Pancreas (tissue), 10 donors: ENCODE measurements around the gene TNFAIP2. TPM values are rescaled to one million over a fixed set of nuclear protein-coding genes. Genes with fewer than 3 reads are reported as not detected.
"Not testable (repeated sequence)": the region's sequence is repeated elsewhere in the genome, so short reads cannot be mapped to it uniquely, and the experiment has no call there.

Experiments used
- ATAC-seq, 4 donors: fragments of 200-7000 bp; cut with Tn5 transposase; one replicate each; pipeline versions ENCODE4 v1.8.0 to v1.9.1; 2020; ENCODE audit warnings: mild to moderate bottlenecking in 4 of 4, moderate library complexity in 4 of 4
- DNase-seq, 6 donors: peaks; one replicate each; pipeline ENCODE4 v3.0.0-alpha.2; 2020
- FAIRE-seq: peaks from 2 replicates; lab custom pipeline; 2012; peaks lifted over from hg19 to GRCh38; lab: Jason Lieb, UNC
- H3K27ac ChIP-seq, 4 donors: fragments of 200-600 bp; sonication (generic); 1 replicate in 3 of 4; 2 replicates in 1 of 4; pipeline versions ENCODE4 v1.5.0 to v1.8.0; 2020
- H3K27me3 ChIP-seq, 4 donors: fragments of 200-600 bp; one replicate each; pipeline ENCODE4 v1.8.0; 2021
- H3K36me3 ChIP-seq, 3 donors: fragments of 200-600 bp; sonication (generic) in 1 of 3; one replicate each; pipeline versions ENCODE4 v1.5.0 to v1.8.0; 2020 to 2021
- H3K4me1 ChIP-seq, 3 donors: fragments of 200-600 bp; one replicate each; pipeline ENCODE4 v1.8.0; 2021
- H3K4me3 ChIP-seq, 4 donors: fragments of 200-600 bp; sonication (generic) in 2 of 4; one replicate each; pipeline versions ENCODE4 v1.5.0 to v1.8.0; 2020 to 2021
- H3K9me3 ChIP-seq, 4 donors: fragments of 200-600 bp; one replicate each; pipeline ENCODE4 v1.8.0; 2021
- CTCF ChIP-seq, 4 donors: fragments of 200-600 bp; sonication (generic) in 3 of 4; IDR thresholded peaks; one replicate each; pipeline versions ENCODE4 v1.5.0 to v1.8.0; 2021; ENCODE audit warnings: antibody characterized with exemption in 4 of 4
- WGBS, 2 donors: extraction: QIAGEN DNeasy Blood & Tissue Kit; methylation state at CpG; one replicate each; pipeline ENCODE4 v1.1.7; 2013; 5-methylcytosine and 5-hydroxymethylcytosine counted together
- intact Hi-C, 3 donors: fragments of 100-400 bp; cut with DNase I; formaldehyde crosslinking; loops; one replicate each; pipeline versions ENCODE4 v1.11.1 to v1.14.2; 2022
- polyA plus RNA-seq, 2 donors: library from polyadenylated mRNA; stranded (reverse); fragments of 200-250 nt; gene quantifications; one replicate each; pipeline ENCODE4 v1.2.3, GENCODE V29; 2013
- total RNA-seq, 6 donors: library from RNA; stranded (reverse); fragmentation: NEBNext Ultra II Directional in 4 of 6; extraction: Animal tissue kit (Norgen Biotek cat#: 25700) in 4 of 6; gene quantifications; one replicate each; pipeline versions ENCODE4 v1.2.1 to v1.2.4, GENCODE V29; 2021 to 2023
- donor health status: healthy with polysubstance abuse.
- donor health status: DM: no; HTN: no; CAD: no; lungs with moderate emphysema.
- donor health status: DM: no; HTN: no; CAD: no.
- donor health status: control.
- donor health status: control.
- donor health status: Bipolar disorder and iron deficiency.
- donor health status: DM: yes; HTN: yes; CAD: no.
- donor health status: DM: no; HTN: no; CAD: no.
- donor health status: DM: no; HTN: no; CAD: no.
- donor health status: DM: yes; HTN: yes; CAD: no.

The TNFAIP2 gene
- total and polyA plus RNA-seq, 8 donors = 7.0 to 288 (median 50.6) TPM

- H3K27me3 ChIP-seq = no peaks in the 10 kb centered on the region
- no peaks in the 10 kb centered on the region for H3K9me3 ChIP-seq
- intact Hi-C loops = no loop called here
- no peak for TF ChIP-seq CTCF (IDR thresholded peaks at IDR 0.05)
- H3K4me3 ChIP-seq = no peak overlapping the region
- no peak overlapping the region for H3K27ac ChIP-seq
- no peak for FAIRE-seq
- no peaks in the 10 kb centered on the region for H3K4me1 ChIP-seq
- peak in 2 of 4 donors; percentile 17 to 72 for ATAC-seq
- WGBS, 2 donors = 49 to 50% methylated on average over 15 of the region's 15 CpGs
- no peaks in the 10 kb centered on the region for H3K36me3 ChIP-seq
- no peak for DNase-seq
Observed at GRCh38 chr14:103151270-103151945, 28.1 kb downstream of the TNFAIP2 start.

GRCh38 chr14:103155010-103155409 lies 31.7 kb downstream of the TNFAIP2 start:
- DNase-seq (peak in 1 of 6 donors; percentile 23), FAIRE-seq (no peak), ATAC-seq (peak in 3 of 4 donors; percentile 69 to 87 (median 81))
- Histone ChIP-seq H3K4me3 (no peak overlapping the region), H3K4me1 (no peaks in the 10 kb centered on the region), H3K9me3 (no peaks in the 10 kb centered on the region), H3K27me3 (no peaks in the 10 kb centered on the region), H3K27ac (no peak overlapping the region), H3K36me3 (no peaks in the 10 kb centered on the region)
- TF ChIP-seq CTCF (IDR thresholded peaks at IDR 0.05) = no peak
- intact Hi-C loops = no loop called here
- WGBS, 2 donors = 35 to 36% methylated on average over 6 of the region's 6 CpGs

- DNase-seq, FAIRE-seq, intact Hi-C loops, H3K36me3 ChIP-seq, H3K4me3 ChIP-seq, H3K27me3 ChIP-seq, H3K27ac ChIP-seq, ATAC-seq, H3K4me1 ChIP-seq, H3K9me3 ChIP-seq: not testable (repeated sequence)
- WGBS, 2 donors = 77 to 94% methylated on average over 10 to 12 of the region's 12 CpGs
Observed at GRCh38 chr14:103155416-103155815, 32.2 kb downstream of the TNFAIP2 start.

- H3K4me1 ChIP-seq = no peaks in the 10 kb centered on the region
- 74 to 75% methylated on average over 9 of the region's 9 CpGs for WGBS, 2 donors
- no peak for DNase-seq
- FAIRE-seq = no peak
- no peaks in the 10 kb centered on the region for H3K27me3 ChIP-seq
- intact Hi-C loops = no loop called here
- no peak overlapping the region for H3K4me3 ChIP-seq
- no peak for ATAC-seq
- no peaks in the 10 kb centered on the region for H3K9me3 ChIP-seq
- TF ChIP-seq CTCF (IDR thresholded peaks at IDR 0.05) = no peak
- H3K27ac ChIP-seq = no peak overlapping the region
- H3K36me3 ChIP-seq = no peaks in the 10 kb centered on the region
Observed at GRCh38 chr14:103155826-103156394, 32.6 kb downstream of the TNFAIP2 start.

GRCh38 chr14:103156651-103157378 lies 33.6 kb downstream of the TNFAIP2 start:
- ATAC-seq = no peak
- Histone ChIP-seq H3K36me3 (no peaks in the 10 kb centered on the region), H3K27me3 (no peaks in the 10 kb centered on the region), H3K27ac (no peak overlapping the region), H3K9me3 (no peaks in the 10 kb centered on the region), H3K4me1 (no peaks in the 10 kb centered on the region), H3K4me3 (no peak overlapping the region)
- DNase-seq = no peak
- no peak for TF ChIP-seq CTCF (IDR thresholded peaks at IDR 0.05)
- intact Hi-C loops = no loop called here
- no peak for FAIRE-seq
- WGBS, 2 donors = 74 to 76% methylated on average over 21 of the region's 21 CpGs
